GM21381 (cell line): ENCODE measurements around the gene KIF9.
"Not testable (repeated sequence)": the region's sequence is repeated elsewhere in the genome, so short reads cannot be mapped to it uniquely, and the experiment has no call there.

Experiments
- ATAC-seq: cut with Tn5 transposase; IDR thresholded peaks from one replicate; pipeline ENCODE4 v1.9.1; 2021; ENCODE audit warnings: mild to moderate bottlenecking, moderate library complexity; ENCODE audit not compliant: unreplicated experiment

KIF9 gene

DNA sequence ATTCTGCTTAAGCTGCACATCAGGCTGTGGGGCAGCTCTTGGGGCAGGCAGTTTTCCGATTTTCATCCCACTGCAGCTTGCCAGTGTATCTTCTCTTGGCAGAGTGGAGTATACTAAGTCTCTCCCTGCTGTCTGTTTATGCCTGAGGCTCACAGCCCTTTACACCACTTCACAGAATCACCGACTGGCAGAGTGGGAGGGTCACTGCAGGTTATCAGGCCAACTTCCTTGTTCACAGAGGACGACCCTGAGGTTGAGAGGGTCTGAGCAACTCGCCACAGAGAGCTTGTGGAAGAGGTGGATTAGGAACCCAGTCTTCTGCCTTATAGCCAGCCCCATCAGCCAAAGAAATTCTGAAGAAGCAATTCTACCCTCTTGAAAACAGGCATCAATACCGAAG is 30.9 kb downstream of the KIF9 start:
- ATAC-seq, result no peak

DNA sequence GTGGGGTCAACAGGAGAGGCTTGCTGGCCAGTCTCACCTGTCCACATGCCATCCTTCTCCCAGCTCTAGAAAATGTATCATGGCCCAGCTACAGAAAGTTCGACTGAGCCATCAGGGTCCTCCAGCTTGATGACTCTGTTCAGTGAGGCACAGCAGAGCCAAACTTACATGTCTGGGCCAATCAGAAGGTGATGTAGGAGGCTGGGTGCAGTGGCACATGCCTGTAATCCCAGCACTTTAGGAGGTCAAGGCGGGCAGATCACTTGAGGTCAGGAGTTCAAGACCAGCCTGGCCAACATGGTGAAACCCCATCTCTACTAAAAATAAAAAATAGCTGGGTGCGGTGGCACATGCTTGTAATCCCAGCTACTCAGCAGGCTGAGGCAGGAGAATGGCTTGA is 31.5 kb downstream of the KIF9 start:
- not testable (repeated sequence) for ATAC-seq

DNA sequence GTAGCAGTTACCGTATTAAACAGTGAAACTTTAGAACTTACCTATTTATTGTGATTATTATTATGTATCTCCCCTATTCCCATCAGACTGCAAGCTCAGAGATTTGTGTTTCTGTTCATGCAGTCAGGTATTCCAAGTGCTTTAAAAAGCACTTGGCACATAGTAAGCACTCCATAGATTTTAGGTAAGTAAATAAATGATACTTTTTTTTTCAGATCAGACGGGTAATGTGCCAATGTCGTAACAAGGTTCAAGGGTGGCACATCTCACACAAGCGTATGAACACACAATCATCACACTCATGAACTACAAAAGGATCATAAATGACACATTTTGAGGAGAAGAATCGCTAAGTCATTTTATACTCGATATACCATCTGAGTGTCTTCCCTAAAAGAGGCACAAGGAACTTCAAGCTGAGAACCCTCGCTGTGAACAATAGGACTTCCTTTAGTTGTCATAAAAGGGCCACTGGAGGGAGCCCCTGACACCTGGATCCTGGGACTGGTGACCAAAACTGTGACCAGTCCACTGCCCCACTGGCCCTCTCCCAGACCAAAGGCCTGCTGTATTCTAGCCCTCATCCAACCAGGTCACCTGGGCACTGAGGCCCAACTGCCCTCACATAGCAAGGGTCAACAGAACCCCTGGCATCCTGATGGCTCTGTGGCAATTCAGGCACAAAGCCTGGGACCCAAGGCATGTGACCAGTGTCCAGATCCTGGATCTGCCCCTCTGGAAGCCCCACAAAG is 32.1 kb downstream of the KIF9 start:
- no peak for ATAC-seq

DNA sequence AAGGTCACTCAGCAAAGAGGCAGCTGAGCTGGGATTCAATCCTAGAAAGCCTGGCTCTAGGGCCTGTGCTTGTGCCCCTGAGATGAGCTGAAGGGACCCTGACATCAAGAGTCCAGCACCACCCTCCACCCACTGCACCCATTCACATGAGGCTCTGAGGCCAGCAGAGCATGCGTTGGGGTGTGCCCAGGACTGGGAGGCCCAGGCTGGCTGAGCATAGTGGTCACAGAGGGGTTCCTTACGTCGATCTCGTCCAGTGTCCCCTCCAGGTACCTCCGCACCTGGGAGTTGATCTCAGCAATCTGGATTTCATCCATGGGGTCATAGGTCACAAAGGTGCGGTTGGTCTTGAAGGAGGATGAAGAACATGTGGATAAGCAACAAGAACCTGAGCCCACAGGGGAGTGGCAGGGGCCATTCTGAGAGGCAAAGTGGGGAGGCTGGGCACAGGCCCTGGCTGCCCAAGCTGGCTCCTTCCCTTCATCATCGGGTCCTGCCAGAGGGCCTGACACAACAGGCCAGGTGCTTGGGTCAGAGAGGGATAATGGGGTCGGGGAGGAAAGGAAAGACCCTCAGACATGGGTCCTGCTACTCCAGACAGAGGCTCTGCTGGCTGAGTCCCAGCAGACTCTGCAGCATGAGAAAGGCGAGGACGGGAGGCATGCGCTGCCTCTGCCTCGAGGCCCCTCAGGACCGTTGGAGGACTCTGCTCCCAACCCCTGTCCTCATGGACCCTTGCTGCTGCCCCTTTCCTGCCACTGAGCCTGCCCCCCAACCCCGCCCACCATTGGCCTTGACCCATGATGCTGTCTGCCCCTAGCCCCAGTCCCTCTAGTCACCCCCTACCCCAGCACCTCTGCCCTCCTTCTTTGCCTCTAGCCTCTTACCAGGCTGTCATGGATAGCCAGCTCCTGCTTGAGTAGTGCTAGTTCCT is 35.2 kb downstream of the KIF9 start:
- ATAC-seq, result no peak

DNA sequence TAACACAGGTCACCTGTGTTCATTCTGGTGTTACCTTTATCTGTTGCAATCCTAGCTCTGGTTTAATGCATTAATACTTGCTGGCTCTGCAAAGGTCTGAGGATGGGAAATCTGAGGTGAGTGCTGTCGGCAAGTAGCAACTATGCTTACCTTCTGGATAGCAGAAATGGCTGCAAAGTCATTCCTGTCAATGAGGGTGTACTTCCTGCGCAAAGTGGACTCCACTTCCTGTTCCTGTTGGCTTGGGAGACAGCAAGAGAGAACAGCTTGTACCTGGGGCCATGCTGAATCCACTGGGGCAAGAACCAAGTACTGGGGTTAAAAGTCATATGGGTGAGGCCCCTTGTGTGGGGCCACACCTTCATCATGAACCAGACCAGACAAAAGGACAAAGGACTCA is 37.3 kb downstream of the KIF9 start:
- no peak for ATAC-seq

DNA sequence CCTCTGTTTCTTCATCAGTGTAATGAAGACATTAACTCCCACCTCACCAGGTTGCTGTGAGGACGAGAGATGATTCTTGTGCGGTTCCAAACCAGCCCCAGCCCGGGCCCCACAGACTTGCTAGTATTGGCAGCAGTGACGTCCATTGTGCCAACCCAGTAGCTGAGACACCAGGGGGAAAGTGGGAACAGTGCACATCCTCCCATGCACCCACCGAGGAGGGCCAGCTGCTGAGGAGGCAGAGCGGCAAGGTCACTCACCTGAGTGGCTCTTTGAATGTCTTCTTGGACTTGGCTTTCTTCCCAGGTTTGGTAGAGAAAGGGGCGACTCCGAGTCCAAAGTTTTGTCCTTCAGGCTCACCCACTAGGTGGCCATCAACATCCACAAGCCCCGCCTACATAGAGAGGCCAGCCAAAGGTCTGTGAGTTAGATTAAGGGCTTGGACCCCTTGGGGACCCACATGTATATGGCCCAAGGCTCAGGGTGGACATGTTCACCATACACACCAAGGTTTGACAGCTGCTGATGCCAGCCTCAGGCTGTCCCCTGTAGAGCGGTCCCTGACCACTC is 38.0 kb downstream of the KIF9 start:
- no peak for ATAC-seq

DNA sequence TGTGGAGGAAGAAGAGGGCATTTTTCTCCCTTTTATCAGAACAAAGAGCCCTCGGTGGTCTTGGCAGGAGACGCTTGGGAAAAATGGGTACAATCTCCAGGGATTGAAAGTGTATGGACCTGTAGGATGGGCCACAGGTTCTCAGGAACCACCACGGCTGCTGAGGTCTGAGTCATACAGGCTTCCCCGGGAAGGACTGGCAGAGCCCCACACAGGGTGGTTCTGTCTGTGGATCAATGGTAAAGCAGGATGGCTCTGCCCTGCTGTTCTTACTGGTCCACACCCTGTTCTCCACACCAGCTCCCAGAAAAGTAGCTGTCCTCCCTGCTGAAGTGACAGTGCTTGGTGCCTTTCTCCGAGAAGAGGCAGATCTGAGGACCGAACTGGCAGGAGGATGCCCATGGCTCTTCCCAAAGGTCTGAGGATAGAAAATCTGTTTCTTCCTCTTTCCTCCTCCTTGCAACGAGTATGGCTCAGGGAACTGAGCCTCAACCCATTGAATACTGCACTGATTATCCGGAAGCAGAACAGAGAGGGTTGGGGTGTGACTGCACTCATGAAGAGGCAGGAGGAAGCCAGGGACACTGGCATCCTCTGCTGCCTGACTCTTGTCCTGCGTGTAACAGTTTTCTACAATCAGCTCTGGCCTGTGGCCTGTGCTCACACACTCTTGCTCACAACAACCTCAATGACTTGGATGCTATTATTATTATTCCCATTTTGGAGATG is 39.0 kb downstream of the KIF9 start:
- no peak for ATAC-seq

GRCh38 chr3:47239929-47240328 is 42.7 kb downstream of the KIF9 start:
- no peak for ATAC-seq

DNA sequence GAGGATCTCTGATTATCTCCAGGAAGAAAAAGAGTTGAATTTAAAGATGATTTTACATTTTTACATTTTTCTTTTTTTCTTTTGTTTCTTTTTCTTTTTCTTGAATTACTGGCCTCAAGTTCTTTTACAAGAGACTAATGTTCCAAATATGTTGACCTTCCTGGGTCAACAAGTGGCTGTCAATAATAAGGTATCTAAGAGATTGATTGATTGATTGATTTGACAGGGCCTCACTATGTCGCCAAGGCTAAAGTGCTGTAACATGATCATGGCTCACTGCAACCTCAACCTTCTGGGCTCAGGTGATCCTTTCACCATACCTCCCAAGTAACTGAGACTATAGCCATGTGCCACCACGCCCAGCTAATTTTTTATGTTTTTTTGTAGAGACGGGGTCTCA is 44.6 kb downstream of the KIF9 start:
- ATAC-seq, result no peak

- ATAC-seq, result peak; percentile 51
These were observed 54.5 kb downstream of the KIF9 start for GRCh38 chr3:47228088-47228487.

- ATAC-seq, result peak; percentile 66
These were observed 54.9 kb downstream of the KIF9 start for GRCh38 chr3:47227678-47228077.

DNA sequence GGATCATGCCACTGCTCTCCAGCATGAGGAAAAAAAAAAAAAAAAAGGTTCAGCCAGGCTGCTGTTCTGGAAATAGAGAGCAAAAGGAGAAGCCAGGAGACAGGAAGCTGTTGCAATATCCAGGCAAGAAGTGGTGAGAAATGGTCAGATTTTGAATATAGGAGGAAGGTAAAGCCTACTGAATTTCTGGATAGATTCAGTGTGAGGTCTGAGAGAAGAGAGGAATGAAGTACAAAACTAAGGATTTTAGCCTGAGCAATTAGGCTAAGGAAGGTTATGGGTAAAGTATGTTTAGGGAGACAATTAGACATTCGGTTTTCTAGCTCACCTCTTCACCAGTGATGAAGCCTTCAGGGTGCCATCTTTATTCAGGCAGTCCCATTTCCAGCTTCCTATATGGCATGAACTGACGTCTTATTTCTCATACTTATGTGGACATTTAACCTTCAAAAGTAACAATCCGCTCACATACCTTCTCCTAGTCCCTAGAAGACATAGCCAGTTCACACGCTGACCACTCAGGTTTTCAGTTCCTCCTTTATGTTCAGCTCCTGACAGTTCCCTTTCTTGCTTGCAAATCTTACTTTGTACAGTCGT is 57.2 kb downstream of the KIF9 start:
- ATAC-seq, result peak; percentile 60

- no peak for ATAC-seq
These were observed 58.8 kb downstream of the KIF9 start for GRCh38 chr3:47223755-47224154.

DNA sequence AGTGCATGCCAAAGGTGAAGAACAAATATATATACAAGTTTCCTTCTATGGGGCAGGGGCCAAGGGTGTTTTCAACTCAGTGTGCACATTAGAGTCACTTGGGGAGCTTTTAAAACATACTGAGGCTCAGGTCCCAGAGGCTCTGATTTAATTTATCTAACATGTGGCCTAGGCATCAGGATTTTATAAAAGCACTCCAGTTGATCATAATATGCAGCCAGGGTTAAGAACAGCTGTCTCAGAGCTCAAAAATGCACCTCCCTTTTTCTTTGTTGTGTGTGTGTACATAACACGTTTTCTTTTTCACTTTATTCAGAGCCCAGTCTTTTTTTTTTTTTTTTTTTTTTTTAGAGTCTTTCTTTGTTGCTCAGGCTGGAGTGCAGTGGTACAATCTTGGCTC is 60.8 kb downstream of the KIF9 start:
- no peak for ATAC-seq

- ATAC-seq, result no peak
These were observed 71.7 kb downstream of the KIF9 start for GRCh38 chr3:47210863-47211405.

DNA sequence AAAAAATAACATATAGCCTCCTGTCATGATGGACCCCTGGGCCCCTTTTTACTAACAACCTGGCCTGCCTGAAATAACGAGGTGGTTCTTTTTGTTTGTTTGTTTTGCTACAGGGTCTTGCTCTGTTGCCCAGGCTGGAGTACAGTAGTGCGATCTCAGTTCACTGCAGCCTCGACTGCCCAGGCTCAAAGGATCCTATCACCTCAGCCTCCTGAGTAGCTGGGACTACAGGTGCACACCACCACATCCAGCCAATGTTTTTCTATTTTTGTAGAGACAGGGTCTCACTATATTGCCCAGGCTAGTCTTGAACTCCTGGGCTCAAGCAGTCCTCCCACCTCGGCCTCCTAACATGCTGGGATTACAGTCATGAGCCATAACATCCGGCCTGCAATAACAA is 76.6 kb downstream of the KIF9 start:
- ATAC-seq, result not testable (repeated sequence)

GRCh38 chr3:47204875-47205274 is 77.7 kb downstream of the KIF9 start:
- no peak for ATAC-seq

DNA sequence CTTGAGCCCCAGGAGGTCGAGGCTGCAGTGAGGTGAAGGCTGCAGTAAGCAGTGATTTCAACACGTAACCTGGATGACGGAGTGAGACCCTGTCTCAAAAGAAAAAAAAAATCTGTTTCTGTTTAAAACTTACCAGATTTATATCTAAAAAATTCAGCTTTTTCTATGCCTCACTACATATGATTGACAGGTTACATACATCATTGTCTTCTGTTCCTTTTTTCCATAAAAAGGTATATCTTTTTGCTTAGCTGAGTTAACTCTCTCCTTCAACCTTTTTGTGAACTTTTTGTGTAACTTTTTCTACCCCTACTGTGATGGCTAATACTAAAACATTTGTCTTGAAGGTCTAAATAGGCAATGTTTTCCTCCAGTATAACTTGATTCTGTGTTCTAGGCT is 80.1 kb downstream of the KIF9 start:
- no peak for ATAC-seq

GRCh38 chr3:47197287-47197686 is 85.3 kb downstream of the KIF9 start:
- ATAC-seq, result no peak

DNA sequence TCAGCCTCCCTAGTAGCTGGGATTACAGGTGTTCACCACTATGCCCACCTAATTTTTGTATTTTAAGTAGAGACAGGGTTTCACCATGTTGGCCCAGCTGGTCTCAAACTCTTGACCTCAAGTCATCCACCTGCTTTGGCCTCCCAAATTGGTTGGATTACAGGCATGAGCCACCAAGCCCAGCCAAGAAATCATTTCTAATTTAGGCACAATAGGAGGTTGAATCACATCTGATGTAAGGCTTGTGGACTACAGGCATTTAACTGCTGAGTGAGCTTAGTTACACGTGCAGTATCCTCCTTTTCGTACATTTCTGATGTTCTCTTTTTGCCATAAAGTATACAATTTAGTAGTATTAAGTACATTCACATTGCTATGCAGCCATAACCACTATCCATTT is 87.6 kb downstream of the KIF9 start:
- no peak for ATAC-seq
